MCF 10A (cell line): Measurements from ENCODE around the gene EMC6. TPM values are rescaled to one million over a fixed set of nuclear protein-coding genes. Genes with fewer than 3 reads are reported as not detected.

ENCODE experiments used
- BruUV-seq: library from RNA; stranded (reverse); fragments of 400-500 nt; replicated peaks from 2 replicates; lab custom pipeline; 2021; lab: Mats Ljungman, UMichigan
- CTCF ChIA-PET: fragments of 300-600 bp; sonication (Branson Sonifier 250); formaldehyde crosslinking; extraction: SDS; loops from one replicate; lab custom pipeline; 2021; ENCODE audit warnings: antibody characterized with exemption, inconsistent platforms; lab: Yijun Ruan, JAX
- POLR2A ChIA-PET: fragments of 300-600, 350-650 bp; sonication (Branson Sonifier 250); formaldehyde crosslinking; extraction: SDS; loops from one replicate; lab custom pipeline; 2020; ENCODE audit warnings: antibody characterized with exemption, inconsistent platforms; lab: Yijun Ruan, JAX
- DNase-seq: peaks from one replicate; pipeline ENCODE4 v3.0.0-alpha.2; 2018; ENCODE audit not compliant: unreplicated experiment
- H3K27ac Mint-ChIP-seq: one replicate; pipeline ENCODE4 v1.8.0; 2022; ENCODE audit warnings: mild to moderate bottlenecking, low read depth, mixed read lengths; ENCODE audit not compliant: unreplicated experiment
- H3K27me3 Mint-ChIP-seq: one replicate; pipeline ENCODE4 v1.8.0; 2022; ENCODE audit warnings: mixed read lengths; ENCODE audit not compliant: insufficient read depth, unreplicated experiment
- H3K36me3 Mint-ChIP-seq: one replicate; pipeline ENCODE4 v1.8.0; 2022; ENCODE audit warnings: mild to moderate bottlenecking, moderate library complexity, mixed read lengths; ENCODE audit not compliant: insufficient read depth, unreplicated experiment
- H3K4me1 Mint-ChIP-seq: one replicate; pipeline ENCODE4 v1.8.0; 2022; ENCODE audit warnings: mixed read lengths; ENCODE audit not compliant: insufficient read depth, unreplicated experiment
- H3K4me3 Mint-ChIP-seq: one replicate; pipeline ENCODE4 v1.8.0; 2022; ENCODE audit warnings: mild to moderate bottlenecking, moderate library complexity, mixed read lengths; ENCODE audit not compliant: unreplicated experiment
- H3K9me3 Mint-ChIP-seq: one replicate; pipeline ENCODE4 v1.8.0; 2022; ENCODE audit warnings: mixed read lengths; ENCODE audit not compliant: unreplicated experiment
- intact Hi-C: fragments of 100-400 bp; cut with micrococcal nuclease; formaldehyde crosslinking; loops from 2 replicates; pipeline ENCODE4 v1.14.1; 2022
- total RNA-seq: library from RNA; stranded (reverse); gene quantifications from 2 replicates; pipeline ENCODE4 v1.2.3, GENCODE V29; 2022
- TF ChIP-seq, protein P1 (sequence below): fragments of 200-600 bp; IDR thresholded peaks from one replicate; pipeline ENCODE4 v1.8.0; 2022; ENCODE audit warnings: antibody characterized with exemption, mild to moderate bottlenecking; ENCODE audit not compliant: unreplicated experiment

EMC6 gene
- total RNA-seq, 1 experiment from 2014 or later = 78.5 TPM

DNA sequence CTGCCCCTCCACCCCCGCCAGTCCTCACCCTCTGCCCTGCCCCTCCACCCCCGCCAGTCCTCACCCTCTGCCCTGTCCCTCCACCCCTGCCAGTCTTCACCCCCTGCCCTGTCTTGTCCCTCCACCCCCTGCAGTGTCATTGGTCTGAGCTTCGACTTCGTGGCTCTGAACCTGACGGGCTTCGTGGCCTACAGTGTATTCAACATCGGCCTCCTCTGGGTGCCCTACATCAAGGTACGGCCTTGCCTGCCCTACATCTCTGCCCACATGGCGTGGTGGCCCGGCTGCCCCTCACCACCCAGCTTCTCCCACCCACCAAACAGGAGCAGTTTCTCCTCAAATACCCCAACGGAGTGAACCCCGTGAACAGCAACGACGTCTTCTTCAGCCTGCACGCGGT is 12.3 kb upstream of the EMC6 start:
- no peak for DNase-seq
- Mint-ChIP-seq H3K4me3 (no peak overlapping the region), H3K9me3 (no peaks in the 10 kb centered on the region), H3K36me3 (peaks cover 20% of the 10 kb centered on the region), H3K27me3 (no peaks in the 10 kb centered on the region), H3K27ac (no peak overlapping the region), H3K4me1 (peaks cover 6% of the 10 kb centered on the region)
- intact Hi-C loops = no loop called here
- CTCF ChIA-PET = no interaction called here
- TF ChIP-seq, protein P1, sequence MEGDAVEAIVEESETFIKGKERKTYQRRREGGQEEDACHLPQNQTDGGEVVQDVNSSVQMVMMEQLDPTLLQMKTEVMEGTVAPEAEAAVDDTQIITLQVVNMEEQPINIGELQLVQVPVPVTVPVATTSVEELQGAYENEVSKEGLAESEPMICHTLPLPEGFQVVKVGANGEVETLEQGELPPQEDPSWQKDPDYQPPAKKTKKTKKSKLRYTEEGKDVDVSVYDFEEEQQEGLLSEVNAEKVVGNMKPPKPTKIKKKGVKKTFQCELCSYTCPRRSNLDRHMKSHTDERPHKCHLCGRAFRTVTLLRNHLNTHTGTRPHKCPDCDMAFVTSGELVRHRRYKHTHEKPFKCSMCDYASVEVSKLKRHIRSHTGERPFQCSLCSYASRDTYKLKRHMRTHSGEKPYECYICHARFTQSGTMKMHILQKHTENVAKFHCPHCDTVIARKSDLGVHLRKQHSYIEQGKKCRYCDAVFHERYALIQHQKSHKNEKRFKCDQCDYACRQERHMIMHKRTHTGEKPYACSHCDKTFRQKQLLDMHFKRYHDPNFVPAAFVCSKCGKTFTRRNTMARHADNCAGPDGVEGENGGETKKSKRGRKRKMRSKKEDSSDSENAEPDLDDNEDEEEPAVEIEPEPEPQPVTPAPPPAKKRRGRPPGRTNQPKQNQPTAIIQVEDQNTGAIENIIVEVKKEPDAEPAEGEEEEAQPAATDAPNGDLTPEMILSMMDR = no peak
- BruUV-seq = no TSS peak
- POLR2A ChIA-PET = no interaction called here

DNA sequence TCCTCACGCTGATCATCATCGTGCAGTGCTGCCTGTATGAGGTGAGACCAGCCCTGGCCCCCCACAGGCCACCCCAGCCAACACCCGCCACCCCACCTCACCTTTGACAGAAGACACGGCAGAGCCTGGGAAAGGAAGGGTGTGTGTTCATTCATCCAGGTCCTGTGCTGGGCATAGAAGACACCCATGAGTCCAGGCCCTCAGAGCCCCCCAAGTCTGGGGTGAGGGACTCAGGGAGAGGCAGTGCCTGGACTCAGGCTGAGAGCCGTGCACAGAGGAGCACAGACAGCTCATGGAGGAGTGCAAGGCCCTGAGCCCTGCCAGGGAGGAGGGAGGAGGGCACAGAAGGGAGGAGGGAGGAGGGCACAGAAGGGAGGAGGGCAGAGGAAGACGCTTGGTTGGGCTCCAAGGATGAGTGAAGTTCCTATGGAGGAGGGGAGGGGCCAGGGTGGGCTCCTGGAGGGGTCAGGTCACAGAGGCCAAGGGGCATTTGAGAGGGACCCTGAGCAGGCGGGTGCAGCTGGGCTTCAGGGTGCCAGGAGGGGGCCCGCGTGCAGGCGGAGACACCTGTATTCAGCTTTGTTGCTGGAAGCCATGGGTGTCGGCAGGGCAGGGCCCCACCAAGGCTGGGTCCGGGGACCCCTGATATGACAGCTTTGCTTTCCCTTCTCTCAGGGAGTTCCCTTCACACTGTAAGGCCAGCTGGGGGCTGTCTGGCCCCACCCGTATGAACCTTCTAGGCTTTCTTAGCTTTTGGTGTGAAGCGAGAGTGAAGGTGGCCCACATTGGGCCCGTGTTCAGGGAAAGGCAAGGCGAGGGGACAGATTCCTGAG is 11.6 kb upstream of the EMC6 start:
- no peaks in the 10 kb centered on the region for H3K27me3 Mint-ChIP-seq
- no peak overlapping the region for H3K27ac Mint-ChIP-seq
- no peak overlapping the region for H3K4me3 Mint-ChIP-seq
- no TSS peak for BruUV-seq
- intact Hi-C loops = no loop called here
- H3K4me1 Mint-ChIP-seq = peaks cover 6% of the 10 kb centered on the region
- no peaks in the 10 kb centered on the region for H3K9me3 Mint-ChIP-seq
- TF ChIP-seq, protein P1 = no peak
- peaks cover 25% of the 10 kb centered on the region for H3K36me3 Mint-ChIP-seq
- POLR2A ChIA-PET = interaction anchor here (4.8 kb wide), 1 partner anchor 11 kb away, joined by 34 read pairs; the partner anchor contains the start of genes EMC6 and TAX1BP3
- CTCF ChIA-PET = interaction anchor here (0.6 to 1.8 kb wide), 2 partner anchors 9 to 26 kb away, joined by 3 to 6 read pairs; no protein-coding TSS in a partner anchor
- no peak for DNase-seq

DNA sequence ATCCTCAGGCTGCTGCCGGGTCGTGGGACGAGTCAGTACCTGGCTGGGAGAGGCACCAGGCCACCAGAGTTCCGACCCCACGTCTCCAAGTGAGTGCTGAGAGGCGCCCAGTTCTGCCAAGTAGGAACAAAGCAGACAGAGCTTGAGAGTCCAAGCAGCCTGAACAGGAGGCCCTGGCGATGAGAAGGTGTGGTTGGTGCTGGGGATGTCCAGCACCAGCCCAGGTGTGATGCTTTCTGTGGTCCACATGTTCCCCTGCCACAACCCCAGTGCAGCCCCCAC is 11.1 kb upstream of the EMC6 start:
- TF ChIP-seq, protein P1 = no peak
- Mint-ChIP-seq H3K27me3 (no peaks in the 10 kb centered on the region), H3K4me3 (no peak overlapping the region), H3K27ac (no peak overlapping the region), H3K4me1 (peaks cover 6% of the 10 kb centered on the region), H3K9me3 (no peaks in the 10 kb centered on the region), H3K36me3 (peaks cover 30% of the 10 kb centered on the region)
- CTCF ChIA-PET = interaction anchor here (1.8 kb wide), 1 partner anchor 9 kb away, joined by 6 read pairs; no protein-coding TSS in a partner anchor
- intact Hi-C loops = no loop called here
- POLR2A ChIA-PET = interaction anchor here (4.8 kb wide), 1 partner anchor 10 kb away, joined by 34 read pairs; the partner anchor contains the start of genes EMC6 and TAX1BP3
- DNase-seq = no peak
- BruUV-seq = no TSS peak
